Astrocyte (in vitro differentiated cells and primary cell): ENCODE data around the gene SUSD4.

Experiments used
- CTCF ChIP-seq: IDR thresholded peaks from 2 replicates; pipeline ENCODE4 v1.5.1; 2011; ENCODE audit warnings: low read depth, mild to moderate bottlenecking, inconsistent platforms, low read length, moderate library complexity; ENCODE audit not compliant: insufficient read depth
- EZH2 ChIP-seq: IDR thresholded peaks from 2 replicates; pipeline ENCODE4 v1.6.1; 2012; ENCODE audit warnings: mild to moderate bottlenecking, low read length, inconsistent platforms; ENCODE audit not compliant: insufficient read depth

- TF ChIP-seq CTCF, result no peak
- TF ChIP-seq EZH2, result no peak
These were observed 43.0 kb downstream of the SUSD4 start for GRCh38 chr1:223320959-223321358.
